Right lobe of liver (tissue), 6 donors: ENCODE data around the gene FTL. TPM values are rescaled to one million over a fixed set of nuclear protein-coding genes. Genes with fewer than 3 reads are reported as not detected.

ENCODE experiments used
- ATAC-seq, 4 donors: fragments of 200-7000 bp; cut with Tn5 transposase; one replicate each; pipeline ENCODE4 v1.9.1; 2020; ENCODE audit warnings: mild to moderate bottlenecking in 4 of 4, moderate library complexity in 4 of 4
- DNase-seq, 3 donors: peaks; one replicate each; pipeline ENCODE4 v3.0.0-alpha.2; 2020
- H3K27ac ChIP-seq, 3 donors: fragments of 200-600 bp; one replicate each; pipeline ENCODE4 v1.8.0; 2022
- H3K27me3 ChIP-seq, 2 donors: fragments of 200-600 bp; one replicate each; pipeline ENCODE4 v1.8.0; 2022
- H3K36me3 ChIP-seq, 4 donors: fragments of 200-600 bp; sonication (generic) in 1 of 4; one replicate each; pipeline versions ENCODE4 v1.5.1 to v1.8.0; 2017 to 2022; ENCODE audit warnings: control low read depth in 1 of 4
- H3K4me1 ChIP-seq, 4 donors: fragments of 200-600 bp; sonication (generic) in 1 of 4; one replicate each; pipeline versions ENCODE4 v1.5.1 to v1.8.0; 2017 to 2022; ENCODE audit warnings: control low read depth in 1 of 4
- H3K4me3 ChIP-seq, 3 donors: fragments of 200-600 bp; one replicate each; pipeline ENCODE4 v1.8.0; 2022
- H3K9me3 ChIP-seq, 4 donors: fragments of 200-600 bp; sonication (generic) in 1 of 4; one replicate each; pipeline versions ENCODE4 v1.5.1 to v1.8.0; 2017 to 2022; ENCODE audit warnings: control low read depth in 1 of 4
- POLR2A ChIP-seq: fragments of 450-650 bp; IDR thresholded peaks from one replicate; pipeline ENCODE4 v1.6.1; 2017; ENCODE audit warnings: antibody characterized with exemption, mild to moderate bottlenecking
- WGBS: methylation state at CpG from one replicate; pipeline ENCODE4 v1.1.6; 2018; ENCODE audit warnings: low coverage, low lambda C conversion rate; ENCODE audit not compliant: insufficient coverage; ENCODE audit errors: missing lambda C conversion rate; 5-methylcytosine and 5-hydroxymethylcytosine counted together
- intact Hi-C, 2 donors: fragments of 100-400 bp; cut with DNase I; formaldehyde crosslinking; loops; one replicate each; pipeline versions ENCODE4 v1.11.2 to v1.14.1; 2022
- total RNA-seq, 6 experiments: library from RNA; depleted of rRNA in 2 of 6; stranded (reverse); fragments of >200 nt in 2 of 6; fragmentation: NEBNext Ultra II Directional in 3 of 6; extraction: Animal tissue kit (Norgen Biotek cat#: 25700) in 3 of 6; gene quantifications; one replicate each; pipeline versions ENCODE4 v1.1.0 to v1.2.4, GENCODE V29; 2016 to 2023
- TF ChIP-seq, protein P1 (sequence below), 4 donors: fragments of 200-600 bp in 3 of 4; fragments of 450-650 bp in 1 of 4; IDR thresholded peaks; one replicate each; pipeline versions ENCODE4 v1.5.1 to v1.8.0; 2016 to 2022; ENCODE audit warnings: antibody characterized with exemption in 4 of 4, mild to moderate bottlenecking in 2 of 4
- donor health status: DM: no; HTN: yes; CAD: no.
- donor health status: DM: no; HTN: no; CAD: no.
- donor health status: DM: no; HTN: no; CAD: no.
- donor health status: DM: no; HTN: yes; CAD: no.
- donor health status: DM: no; HTN: yes; CAD: no.

Gene FTL
- total RNA-seq, 6 experiments from 2014 or later, result 5,005 to 19,229 (median 10,447) TPM

DNA sequence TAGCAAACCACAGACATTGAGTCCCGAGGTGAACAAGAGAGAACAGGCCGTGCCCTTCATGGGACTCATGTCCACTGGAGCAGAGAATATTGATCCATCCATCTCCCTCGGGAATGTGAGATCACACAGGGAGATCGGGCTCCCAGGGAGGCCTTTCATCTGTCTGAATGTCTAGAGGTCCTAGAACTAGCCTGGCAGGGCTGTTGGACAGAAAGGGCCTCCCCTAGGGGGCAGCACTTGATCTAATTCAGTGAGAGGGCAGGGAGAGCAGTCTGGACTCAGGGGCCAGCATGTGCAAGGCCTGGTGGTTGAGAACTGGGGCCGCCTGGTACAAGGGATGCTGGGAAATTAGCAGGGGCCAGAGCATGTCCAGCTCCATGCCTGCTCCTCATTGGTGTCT is 32.9 kb downstream of the FTL start:
- H3K4me1 ChIP-seq, result peaks cover 0 to 9% (median 6%) of the 10 kb centered on the region in 4 donors
- no peak for TF ChIP-seq POLR2A
- TF ChIP-seq, protein P1, sequence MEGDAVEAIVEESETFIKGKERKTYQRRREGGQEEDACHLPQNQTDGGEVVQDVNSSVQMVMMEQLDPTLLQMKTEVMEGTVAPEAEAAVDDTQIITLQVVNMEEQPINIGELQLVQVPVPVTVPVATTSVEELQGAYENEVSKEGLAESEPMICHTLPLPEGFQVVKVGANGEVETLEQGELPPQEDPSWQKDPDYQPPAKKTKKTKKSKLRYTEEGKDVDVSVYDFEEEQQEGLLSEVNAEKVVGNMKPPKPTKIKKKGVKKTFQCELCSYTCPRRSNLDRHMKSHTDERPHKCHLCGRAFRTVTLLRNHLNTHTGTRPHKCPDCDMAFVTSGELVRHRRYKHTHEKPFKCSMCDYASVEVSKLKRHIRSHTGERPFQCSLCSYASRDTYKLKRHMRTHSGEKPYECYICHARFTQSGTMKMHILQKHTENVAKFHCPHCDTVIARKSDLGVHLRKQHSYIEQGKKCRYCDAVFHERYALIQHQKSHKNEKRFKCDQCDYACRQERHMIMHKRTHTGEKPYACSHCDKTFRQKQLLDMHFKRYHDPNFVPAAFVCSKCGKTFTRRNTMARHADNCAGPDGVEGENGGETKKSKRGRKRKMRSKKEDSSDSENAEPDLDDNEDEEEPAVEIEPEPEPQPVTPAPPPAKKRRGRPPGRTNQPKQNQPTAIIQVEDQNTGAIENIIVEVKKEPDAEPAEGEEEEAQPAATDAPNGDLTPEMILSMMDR (IDR thresholded peaks at IDR 0.05), result peak in 3 of 4 donors; percentile 32 to 52 (median 36)
- H3K36me3 ChIP-seq, result peaks cover 0 to 6% (median 0%) of the 10 kb centered on the region in 4 donors
- H3K9me3 ChIP-seq, result no peaks in the 10 kb centered on the region
- ATAC-seq (no peak), DNase-seq (peak in 1 of 3 donors; percentile 52)
- WGBS, result no CpG with 5 or more reads among the region's 5 CpGs
- no peak overlapping the region for H3K27ac ChIP-seq
- intact Hi-C loops, result no loop called here
- H3K27me3 ChIP-seq, result no peaks in the 10 kb centered on the region
- H3K4me3 ChIP-seq, result no peak overlapping the region

DNA sequence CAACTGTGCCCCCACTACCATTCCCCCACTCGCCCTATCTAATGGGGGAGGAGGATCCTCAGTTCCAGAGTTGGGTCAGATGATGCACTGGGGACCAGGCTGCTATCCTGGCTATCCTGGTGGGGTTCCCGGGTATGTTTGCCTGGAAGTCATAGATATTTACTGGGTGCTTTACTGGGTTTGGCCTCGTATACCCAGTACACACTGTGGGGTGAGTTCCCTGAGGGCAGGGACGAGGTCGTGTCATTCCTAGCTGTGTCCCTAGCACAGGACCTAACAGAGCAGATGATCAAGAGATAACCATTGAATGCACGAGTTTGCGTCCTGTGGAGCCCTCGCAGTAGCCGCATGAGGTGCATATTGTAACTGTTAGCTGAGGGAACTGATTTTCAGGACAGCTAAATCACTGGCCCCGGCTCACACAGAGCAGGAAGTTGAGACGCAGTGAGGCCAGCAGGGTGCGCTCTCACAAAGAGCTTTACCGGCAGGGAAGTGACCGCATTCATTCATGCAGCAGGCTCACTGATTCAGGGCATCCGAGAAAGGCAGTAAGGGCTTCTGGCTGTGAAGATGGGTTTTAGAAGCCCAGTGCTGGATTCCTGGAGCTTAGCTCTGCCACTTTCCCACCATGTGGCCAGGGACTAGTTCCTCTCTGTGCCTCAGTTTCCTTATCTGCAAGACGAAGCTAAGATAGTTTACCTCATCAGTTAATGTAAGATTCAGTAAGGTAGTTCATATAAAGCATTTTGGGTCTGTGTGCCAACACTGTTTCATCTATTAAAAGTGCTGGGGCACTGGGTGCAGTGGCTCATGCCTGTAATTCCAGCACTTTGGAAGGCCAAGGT is 34.6 kb downstream of the FTL start:
- no peak overlapping the region for H3K4me3 ChIP-seq
- WGBS, result 16% methylated on average over 5 of the region's 16 CpGs
- H3K27ac ChIP-seq, result no peak overlapping the region
- intact Hi-C loops, result no loop called here
- DNase-seq (peak in 1 of 3 donors; percentile 51), ATAC-seq (peak; percentile 52 to 73 (median 58))
- no peaks in the 10 kb centered on the region for H3K27me3 ChIP-seq
- peaks cover 0 to 22% (median 5%) of the 10 kb centered on the region in 4 donors for H3K36me3 ChIP-seq
- H3K4me1 ChIP-seq, result peaks cover 0 to 2% (median under 1%) of the 10 kb centered on the region in 4 donors
- TF ChIP-seq, protein P1 (IDR thresholded peaks at IDR 0.05), result peak; percentile 34 to 58 (median 50)
- TF ChIP-seq POLR2A, result no peak
- no peaks in the 10 kb centered on the region for H3K9me3 ChIP-seq

DNA sequence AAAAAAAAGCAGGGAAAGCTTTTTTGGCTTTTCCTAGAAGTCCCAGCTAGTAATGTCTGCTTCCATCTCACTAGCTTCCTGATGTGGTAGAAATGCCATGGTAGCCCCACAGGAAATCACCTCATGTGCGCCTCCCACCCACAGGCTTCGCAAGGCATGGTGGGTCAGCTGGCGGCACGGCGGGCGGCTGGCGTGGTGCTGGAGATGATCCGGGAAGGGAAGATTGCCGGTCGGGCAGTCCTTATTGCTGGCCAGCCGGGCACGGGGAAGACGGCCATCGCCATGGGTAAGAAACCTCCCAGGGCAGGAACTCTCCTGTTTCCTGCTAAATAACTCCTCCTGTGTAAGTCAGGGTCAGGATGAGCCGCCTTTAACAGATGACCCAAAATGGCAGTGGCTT is 39.0 kb downstream of the FTL start:
- peaks cover 0 to 32% (median 15%) of the 10 kb centered on the region in 4 donors for H3K36me3 ChIP-seq
- no peaks in the 10 kb centered on the region for H3K4me1 ChIP-seq
- no peaks in the 10 kb centered on the region for H3K27me3 ChIP-seq
- 100% methylated on average over 1 of the region's 15 CpGs for WGBS
- ATAC-seq (no peak), DNase-seq (no peak)
- intact Hi-C loops, result no loop called here
- no peak for TF ChIP-seq POLR2A
- TF ChIP-seq, protein P1 (IDR thresholded peaks at IDR 0.05), result no peak
- no peak overlapping the region for H3K4me3 ChIP-seq
- H3K9me3 ChIP-seq, result no peaks in the 10 kb centered on the region
- H3K27ac ChIP-seq, result no peak overlapping the region

DNA sequence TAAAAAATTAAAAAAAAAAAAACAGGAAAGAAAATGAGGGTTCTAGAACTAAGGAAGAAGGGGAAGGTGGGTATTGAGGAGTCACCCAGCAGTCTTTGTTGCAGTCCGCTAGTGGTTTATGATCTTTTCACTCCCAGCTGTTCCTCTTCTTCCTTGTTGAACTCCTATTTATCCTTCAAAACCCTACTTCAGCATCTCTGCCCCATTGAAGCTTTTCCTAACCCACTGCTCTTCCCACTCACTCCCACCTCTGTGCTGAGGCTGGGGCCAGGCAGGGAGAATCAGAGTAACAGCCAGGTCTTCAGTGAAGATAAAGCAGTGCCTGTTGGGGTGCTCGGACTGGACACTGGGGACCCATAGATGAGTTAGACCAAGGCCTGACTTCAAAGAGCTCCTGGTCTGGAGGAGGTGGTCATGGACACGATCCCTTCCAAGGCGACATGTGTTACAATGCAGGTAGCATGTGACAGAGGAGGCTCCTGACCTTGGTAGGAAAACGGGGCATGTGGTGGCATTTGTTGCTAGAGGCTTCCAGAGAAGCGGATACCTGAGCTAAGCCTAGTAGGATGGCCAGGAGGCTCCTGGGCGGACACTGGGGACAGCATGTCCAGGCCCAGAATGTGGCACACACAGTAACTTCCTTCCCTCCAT is 40.0 kb downstream of the FTL start:
- H3K4me3 ChIP-seq, result no peak overlapping the region
- H3K36me3 ChIP-seq, result peaks cover 0 to 42% (median 16%) of the 10 kb centered on the region in 4 donors
- no peak for ATAC-seq
- intact Hi-C loops, result no loop called here
- no peaks in the 10 kb centered on the region for H3K4me1 ChIP-seq
- no peaks in the 10 kb centered on the region for H3K27me3 ChIP-seq
- H3K27ac ChIP-seq, result no peak overlapping the region
- 96% methylated on average over 4 of the region's 7 CpGs for whole genome bisulfite sequencing
- no peaks in the 10 kb centered on the region for H3K9me3 ChIP-seq
- DNase-seq, result no peak
- TF ChIP-seq POLR2A, result no peak
- TF ChIP-seq, protein P1 (IDR thresholded peaks at IDR 0.05), result no peak
